WERI-Rb-1 (cell line): ENCODE data around the gene FHOD3.
"Not testable (repeated sequence)": the region's sequence is repeated elsewhere in the genome, so short reads cannot be mapped to it uniquely, and the experiment has no call there.

ENCODE experiments used
- DNase-seq: peaks from one replicate; pipeline ENCODE4 v3.0.0-alpha.2; 2020
- H3K27ac ChIP-seq: fragments of 250-450 bp; sonication (Bioruptor Pico); 2 replicates; pipeline ENCODE4 v1.5.1; 2020; ENCODE audit warnings: mild to moderate bottlenecking, moderate library complexity
- H3K27me3 ChIP-seq: fragments of 250-450 bp; sonication (Bioruptor Pico); 2 replicates; pipeline ENCODE4 v1.5.1; 2021; ENCODE audit warnings: mild to moderate bottlenecking, low read depth, moderate library complexity; ENCODE audit not compliant: insufficient read depth, severe bottlenecking
- H3K36me3 ChIP-seq: fragments of 250-450 bp; sonication (Bioruptor Pico); 2 replicates; pipeline ENCODE4 v1.5.1; 2020; ENCODE audit warnings: mild to moderate bottlenecking, moderate library complexity
- H3K4me3 ChIP-seq: 2 replicates; pipeline ENCODE4 v1.5.1; 2011; ENCODE audit warnings: low read depth, mild to moderate bottlenecking, control low read depth, low read length
- H3K9me3 ChIP-seq: fragments of 250-450 bp; sonication (Bioruptor Pico); 2 replicates; pipeline ENCODE4 v1.5.1; 2021; ENCODE audit warnings: mild to moderate bottlenecking, moderate library complexity; ENCODE audit not compliant: severe bottlenecking
- TF ChIP-seq, protein P1 (sequence below): IDR thresholded peaks from 2 replicates; pipeline ENCODE4 v1.5.1; 2011; ENCODE audit warnings: low read depth, mild to moderate bottlenecking, control low read depth, inconsistent platforms, low read length

The FHOD3 gene

GRCh38 chr18:36543991-36544725 lies 246.6 kb downstream of the FHOD3 start:
- no peak for DNase-seq
- H3K36me3 ChIP-seq: no peaks in the 10 kb centered on the region
- no peaks in the 10 kb centered on the region for H3K27me3 ChIP-seq
- no peak overlapping the region for H3K27ac ChIP-seq
- H3K4me3 ChIP-seq: no peak overlapping the region
- H3K9me3 ChIP-seq: no peaks in the 10 kb centered on the region
- TF ChIP-seq, protein P1, sequence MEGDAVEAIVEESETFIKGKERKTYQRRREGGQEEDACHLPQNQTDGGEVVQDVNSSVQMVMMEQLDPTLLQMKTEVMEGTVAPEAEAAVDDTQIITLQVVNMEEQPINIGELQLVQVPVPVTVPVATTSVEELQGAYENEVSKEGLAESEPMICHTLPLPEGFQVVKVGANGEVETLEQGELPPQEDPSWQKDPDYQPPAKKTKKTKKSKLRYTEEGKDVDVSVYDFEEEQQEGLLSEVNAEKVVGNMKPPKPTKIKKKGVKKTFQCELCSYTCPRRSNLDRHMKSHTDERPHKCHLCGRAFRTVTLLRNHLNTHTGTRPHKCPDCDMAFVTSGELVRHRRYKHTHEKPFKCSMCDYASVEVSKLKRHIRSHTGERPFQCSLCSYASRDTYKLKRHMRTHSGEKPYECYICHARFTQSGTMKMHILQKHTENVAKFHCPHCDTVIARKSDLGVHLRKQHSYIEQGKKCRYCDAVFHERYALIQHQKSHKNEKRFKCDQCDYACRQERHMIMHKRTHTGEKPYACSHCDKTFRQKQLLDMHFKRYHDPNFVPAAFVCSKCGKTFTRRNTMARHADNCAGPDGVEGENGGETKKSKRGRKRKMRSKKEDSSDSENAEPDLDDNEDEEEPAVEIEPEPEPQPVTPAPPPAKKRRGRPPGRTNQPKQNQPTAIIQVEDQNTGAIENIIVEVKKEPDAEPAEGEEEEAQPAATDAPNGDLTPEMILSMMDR: no peak

DNA sequence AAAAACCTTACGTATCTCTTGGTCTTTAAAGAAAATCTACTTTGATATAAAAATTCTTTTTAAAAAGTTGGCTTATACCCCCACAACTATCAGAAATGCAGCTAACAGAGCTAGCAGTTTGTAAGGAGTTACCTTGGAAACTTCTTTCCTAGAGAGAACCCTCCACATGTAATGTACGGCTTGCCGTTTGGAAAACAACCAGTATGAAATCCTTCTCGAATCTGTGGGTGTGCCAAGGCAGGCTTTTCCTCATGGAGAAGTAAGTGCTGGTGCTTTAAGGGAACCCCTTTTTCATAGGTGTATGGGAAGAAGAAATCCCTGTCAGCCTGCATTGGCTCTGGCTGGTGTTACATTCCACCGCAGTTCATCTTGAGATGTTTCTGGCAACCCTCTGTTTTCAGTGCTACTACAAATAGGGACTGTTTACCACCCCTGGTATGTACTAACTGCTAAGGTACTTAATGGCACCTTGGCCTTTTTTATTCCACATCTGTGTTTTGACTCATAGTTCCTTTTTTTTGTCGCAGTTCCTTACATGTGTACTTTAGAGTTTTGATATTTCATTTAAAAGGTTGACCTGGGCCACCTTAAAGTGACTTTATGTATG lies 248.4 kb downstream of the FHOD3 start:
- H3K4me3 ChIP-seq: no peak overlapping the region
- no peaks in the 10 kb centered on the region for H3K9me3 ChIP-seq
- no peak overlapping the region for H3K27ac ChIP-seq
- TF ChIP-seq, protein P1: no peak
- H3K27me3 ChIP-seq: no peaks in the 10 kb centered on the region
- no peak for DNase-seq
- no peaks in the 10 kb centered on the region for H3K36me3 ChIP-seq

DNA sequence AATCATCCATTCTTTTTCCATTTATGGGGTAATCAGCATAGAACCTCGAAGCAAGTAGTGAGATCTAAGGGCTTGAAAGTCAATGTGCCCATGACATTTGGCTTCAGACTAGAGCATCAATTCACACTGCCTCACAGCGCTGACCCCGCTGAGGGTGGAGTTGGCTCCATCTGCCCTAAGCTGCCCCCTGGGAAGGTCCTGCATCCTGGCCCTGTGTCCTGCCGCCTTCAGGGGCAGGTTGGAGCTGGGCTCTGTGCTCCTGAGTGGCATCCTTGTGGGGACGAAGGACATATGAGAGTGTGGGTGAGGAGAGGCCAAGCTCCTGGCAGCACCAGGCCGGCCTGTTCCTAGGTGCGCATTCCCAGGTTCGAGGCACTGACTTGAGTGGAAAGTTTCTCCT lies 249.4 kb downstream of the FHOD3 start:
- Histone ChIP-seq H3K27ac (no peak overlapping the region), H3K9me3 (no peaks in the 10 kb centered on the region)
- DNase-seq: no peak

GRCh38 chr18:36547544-36547943 lies 250.0 kb downstream of the FHOD3 start:
- Histone ChIP-seq H3K4me3 (no peak overlapping the region), H3K27ac (no peak overlapping the region), H3K27me3 (no peaks in the 10 kb centered on the region), H3K36me3 (no peaks in the 10 kb centered on the region), H3K9me3 (no peaks in the 10 kb centered on the region)
- TF ChIP-seq, protein P1: no peak
- no peak for DNase-seq

More for the DNA sequence above, 249.4 kb downstream of the FHOD3 start:
- Histone ChIP-seq H3K36me3 (no peaks in the 10 kb centered on the region), H3K27me3 (no peaks in the 10 kb centered on the region), H3K4me3 (no peak overlapping the region)
- TF ChIP-seq, protein P1: no peak

DNA sequence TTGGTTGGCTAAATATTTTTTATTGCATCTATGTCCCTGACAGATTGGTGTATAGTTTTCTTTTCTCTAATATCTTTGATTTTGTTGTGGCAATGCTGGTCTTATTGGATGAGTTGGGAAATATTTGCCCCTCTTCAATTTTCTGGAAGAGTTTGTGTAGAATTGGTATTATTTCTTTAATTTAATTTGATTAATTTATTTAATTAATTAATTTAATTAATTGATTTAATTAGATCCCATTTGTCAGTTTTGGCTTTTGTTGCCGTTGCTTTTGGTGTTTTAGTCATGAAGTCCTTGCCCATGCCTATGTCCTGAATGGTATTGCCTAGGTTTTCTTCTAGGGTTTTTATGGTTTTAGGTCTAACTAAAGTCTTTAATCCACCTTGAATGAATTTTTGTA lies 253.8 kb downstream of the FHOD3 start:
- not testable (repeated sequence) for H3K36me3 ChIP-seq, H3K27ac ChIP-seq, H3K4me3 ChIP-seq, H3K9me3 ChIP-seq, DNase-seq, H3K27me3 ChIP-seq

GRCh38 chr18:36558234-36558633 lies 260.7 kb downstream of the FHOD3 start:
- Histone ChIP-seq H3K27ac (no peak overlapping the region), H3K27me3 (no peaks in the 10 kb centered on the region), H3K9me3 (no peaks in the 10 kb centered on the region), H3K4me3 (no peak overlapping the region), H3K36me3 (no peaks in the 10 kb centered on the region)
- DNase-seq: no peak
- TF ChIP-seq, protein P1: no peak
